SK-N-DZ (cell line): ENCODE data around the gene SEC31A. TPM values are rescaled to one million over a fixed set of nuclear protein-coding genes. Genes with fewer than 3 reads are reported as not detected.
"Not testable (repeated sequence)": the region's sequence is repeated elsewhere in the genome, so short reads cannot be mapped to it uniquely, and the experiment has no call there.

Experiments used
- DNase-seq: peaks from one replicate; pipeline ENCODE4 v3.0.0-alpha.2; 2015; ENCODE audit warnings: low spot score
- polyA plus RNA-seq, 2 experiments: library from polyadenylated mRNA; depleted of rRNA; stranded (reverse); fragments of >200 nt; gene quantifications; 2 replicates each; pipeline ENCODE4 v1.2.3, GENCODE V29; 2014

Gene SEC31A, protein sequence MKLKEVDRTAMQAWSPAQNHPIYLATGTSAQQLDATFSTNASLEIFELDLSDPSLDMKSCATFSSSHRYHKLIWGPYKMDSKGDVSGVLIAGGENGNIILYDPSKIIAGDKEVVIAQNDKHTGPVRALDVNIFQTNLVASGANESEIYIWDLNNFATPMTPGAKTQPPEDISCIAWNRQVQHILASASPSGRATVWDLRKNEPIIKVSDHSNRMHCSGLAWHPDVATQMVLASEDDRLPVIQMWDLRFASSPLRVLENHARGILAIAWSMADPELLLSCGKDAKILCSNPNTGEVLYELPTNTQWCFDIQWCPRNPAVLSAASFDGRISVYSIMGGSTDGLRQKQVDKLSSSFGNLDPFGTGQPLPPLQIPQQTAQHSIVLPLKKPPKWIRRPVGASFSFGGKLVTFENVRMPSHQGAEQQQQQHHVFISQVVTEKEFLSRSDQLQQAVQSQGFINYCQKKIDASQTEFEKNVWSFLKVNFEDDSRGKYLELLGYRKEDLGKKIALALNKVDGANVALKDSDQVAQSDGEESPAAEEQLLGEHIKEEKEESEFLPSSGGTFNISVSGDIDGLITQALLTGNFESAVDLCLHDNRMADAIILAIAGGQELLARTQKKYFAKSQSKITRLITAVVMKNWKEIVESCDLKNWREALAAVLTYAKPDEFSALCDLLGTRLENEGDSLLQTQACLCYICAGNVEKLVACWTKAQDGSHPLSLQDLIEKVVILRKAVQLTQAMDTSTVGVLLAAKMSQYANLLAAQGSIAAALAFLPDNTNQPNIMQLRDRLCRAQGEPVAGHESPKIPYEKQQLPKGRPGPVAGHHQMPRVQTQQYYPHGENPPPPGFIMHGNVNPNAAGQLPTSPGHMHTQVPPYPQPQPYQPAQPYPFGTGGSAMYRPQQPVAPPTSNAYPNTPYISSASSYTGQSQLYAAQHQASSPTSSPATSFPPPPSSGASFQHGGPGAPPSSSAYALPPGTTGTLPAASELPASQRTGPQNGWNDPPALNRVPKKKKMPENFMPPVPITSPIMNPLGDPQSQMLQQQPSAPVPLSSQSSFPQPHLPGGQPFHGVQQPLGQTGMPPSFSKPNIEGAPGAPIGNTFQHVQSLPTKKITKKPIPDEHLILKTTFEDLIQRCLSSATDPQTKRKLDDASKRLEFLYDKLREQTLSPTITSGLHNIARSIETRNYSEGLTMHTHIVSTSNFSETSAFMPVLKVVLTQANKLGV
- polyA plus RNA-seq (2014; cell fraction: cytosol; rRNA removed), result 66.9 and 98.7 TPM in 2 replicates
- polyA plus RNA-seq (2014; cell fraction: nucleus; rRNA removed), result 76.5 and 121 TPM in 2 replicates

DNA sequence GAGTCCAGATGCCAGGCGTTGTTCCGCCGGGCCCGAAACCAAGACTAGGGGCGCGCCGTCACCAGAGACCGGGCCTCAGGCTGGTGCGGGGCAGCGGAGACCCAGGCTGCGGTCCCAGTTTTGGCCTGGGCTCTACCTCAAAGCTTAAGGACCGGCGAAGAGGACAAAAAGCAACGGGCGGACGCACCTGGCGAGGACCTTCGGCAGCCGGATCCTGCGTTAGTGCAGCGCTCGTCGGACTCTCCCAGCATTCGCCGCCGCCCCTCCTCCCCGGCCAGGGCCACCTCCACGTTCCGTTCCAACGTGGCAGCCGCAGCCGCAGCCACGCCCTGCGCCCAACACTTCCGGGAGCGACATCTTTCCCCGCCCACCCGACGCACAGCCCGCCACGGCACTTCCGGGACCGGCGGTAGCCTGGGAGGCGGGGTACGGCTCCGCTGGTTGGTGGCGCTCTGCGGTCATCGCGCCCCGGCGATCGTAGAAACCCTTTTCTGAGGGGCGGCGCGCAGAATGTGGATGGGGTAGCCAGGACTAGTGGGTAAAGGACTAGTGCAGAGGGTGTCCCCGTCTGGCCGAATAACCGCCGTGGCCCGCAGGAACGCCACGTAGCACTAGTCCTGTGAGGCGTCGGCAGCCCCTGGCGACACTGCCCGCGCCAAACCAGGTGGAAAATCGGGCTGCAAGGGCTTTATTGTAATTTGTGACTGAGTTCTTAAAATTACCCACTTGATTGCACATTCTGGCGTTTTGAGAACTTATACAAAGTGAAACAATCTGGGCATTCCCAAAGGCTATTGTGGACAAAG is at the start of gene SEC31A:
Gene SEC31A (minus strand): TSS at position 253 of the 806 bp plus-strand sequence. CDS start 9,217 bp downstream, outside the sequence.
- DNase-seq, result peak; percentile 91

DNA sequence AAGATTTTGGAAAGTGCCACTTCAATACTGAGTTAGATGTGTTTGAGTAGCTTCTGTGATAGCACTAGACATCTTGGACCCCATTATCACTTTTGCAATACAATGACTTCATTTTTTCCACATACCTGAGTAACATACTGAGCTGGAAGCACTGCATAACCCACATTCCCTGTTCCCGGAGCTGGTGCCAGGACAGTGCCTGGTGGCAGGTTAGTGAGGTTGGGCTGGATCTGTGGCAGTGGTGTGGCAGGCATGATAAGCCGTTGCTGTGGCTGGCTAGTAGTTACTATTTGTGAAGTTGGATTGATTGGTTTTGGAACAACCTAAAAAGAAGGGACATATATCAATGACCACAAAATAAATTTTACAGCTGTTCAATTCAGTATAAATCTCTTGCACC is 48.5 kb upstream of the SEC31A start:
- no peak for DNase-seq

DNA sequence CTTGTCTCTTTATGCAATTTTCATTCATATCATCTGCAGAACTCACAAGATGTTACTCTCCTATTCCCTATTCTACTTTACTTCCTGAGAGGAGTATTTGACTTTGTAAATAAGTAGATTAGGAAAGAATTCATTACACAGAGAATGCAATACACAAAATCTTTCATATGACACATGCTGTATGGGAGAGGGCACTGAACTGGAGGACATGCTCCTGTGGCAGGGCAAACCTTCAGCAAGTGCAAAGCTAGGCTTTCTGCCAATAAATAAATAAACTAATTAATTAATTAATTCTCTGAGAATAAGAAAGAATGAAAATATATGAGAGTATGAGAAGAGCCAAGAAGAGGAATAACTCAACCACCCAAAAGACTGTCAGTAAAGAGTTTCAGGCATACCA is 43.5 kb upstream of the SEC31A start:
- no peak for DNase-seq

DNA sequence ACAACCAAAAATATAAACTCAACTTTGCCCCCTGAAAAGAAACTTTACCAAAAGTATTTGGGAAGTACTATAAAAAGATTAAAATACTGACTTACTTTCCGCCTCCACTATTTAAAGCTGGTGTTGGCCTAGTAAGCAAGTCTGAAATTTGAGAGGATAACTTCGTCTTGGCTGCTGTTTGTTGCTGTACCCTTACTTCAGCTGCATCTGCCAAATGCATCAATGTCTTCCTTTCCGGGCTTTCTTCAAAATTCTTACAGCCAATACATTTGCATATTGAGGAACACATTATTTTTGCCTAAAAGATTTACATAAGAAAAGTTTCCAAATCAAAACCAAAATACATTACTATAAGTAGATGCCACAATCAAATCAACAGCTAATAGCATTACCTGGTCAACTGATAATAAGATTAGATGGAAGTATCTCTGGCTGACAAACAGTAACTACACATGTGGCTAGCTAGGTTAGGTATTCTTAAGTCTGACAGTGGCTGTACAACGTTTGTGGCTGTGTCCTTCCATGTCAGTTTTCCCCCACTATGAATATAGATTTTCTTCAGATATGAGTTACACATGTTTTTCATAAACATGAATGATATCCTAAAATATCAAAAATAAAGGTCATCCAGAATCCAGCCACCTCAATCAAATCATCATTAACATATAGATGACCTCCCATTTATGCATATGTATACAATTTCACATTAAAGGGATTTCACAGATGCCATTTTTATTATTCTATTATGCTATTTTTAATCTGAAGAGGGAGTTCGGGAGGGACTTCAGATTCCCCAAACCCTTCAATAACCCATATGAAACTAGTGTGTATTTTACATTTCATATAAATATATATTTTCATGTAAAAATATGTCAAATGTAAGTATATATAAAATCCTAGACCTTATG is 40.1 kb upstream of the SEC31A start:
- DNase-seq, result no peak

DNA sequence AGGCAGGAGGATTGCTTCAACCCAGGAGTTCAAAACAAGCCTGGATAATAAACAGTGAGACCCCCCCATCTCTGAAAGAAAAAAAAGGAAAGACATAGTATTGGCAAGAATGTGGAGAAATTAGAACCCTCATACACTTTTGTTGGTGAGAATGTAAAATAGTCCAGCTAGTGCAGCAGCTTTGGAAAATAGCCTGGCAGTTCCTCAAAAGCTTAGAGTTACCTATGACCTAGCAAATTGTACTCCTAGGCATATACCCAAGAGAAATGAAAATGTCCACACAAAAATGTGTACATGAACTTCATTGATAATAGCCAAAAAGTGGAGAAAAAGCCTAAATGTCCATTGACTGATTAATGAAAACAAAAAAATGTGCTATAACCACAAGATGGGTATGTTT is 30.8 kb upstream of the SEC31A start:
- no peak for DNase-seq

DNA sequence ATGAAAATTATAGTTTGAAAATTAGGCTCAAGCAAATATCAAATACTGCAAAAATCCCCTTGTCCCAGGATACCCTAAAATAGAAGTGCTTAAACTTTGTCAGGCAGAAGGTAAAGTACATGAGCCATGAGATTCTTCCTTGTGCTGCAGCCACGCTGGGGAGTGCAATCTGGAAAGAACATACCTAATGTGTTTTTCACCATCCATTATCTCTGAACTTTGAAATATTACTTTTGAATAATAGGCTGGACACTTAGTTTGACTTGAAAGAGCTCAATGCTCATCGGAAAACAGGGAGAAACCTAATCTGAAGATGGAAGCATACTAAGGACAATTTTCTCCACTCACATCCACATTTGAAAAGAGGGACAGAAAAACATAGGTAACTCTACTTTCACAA is 28.4 kb upstream of the SEC31A start:
- no peak for DNase-seq

DNA sequence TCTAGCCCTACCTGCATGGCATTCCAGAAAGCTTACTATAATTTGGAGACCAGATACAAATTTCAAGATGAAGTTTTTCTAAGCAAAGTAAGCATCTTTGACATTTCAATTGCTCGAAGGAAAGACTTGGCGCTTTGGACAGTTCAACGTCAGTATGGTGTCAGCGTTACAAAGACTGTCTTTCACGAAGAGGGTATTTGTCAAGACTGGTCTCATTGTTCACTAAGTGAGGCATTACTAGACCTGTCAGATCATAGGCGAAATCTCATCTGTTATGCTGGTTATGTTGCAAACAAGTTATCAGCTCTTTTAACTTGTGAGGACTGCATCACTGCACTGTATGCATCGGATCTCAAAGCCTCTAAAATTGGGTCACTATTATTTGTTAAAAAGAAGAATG is 27.1 kb upstream of the SEC31A start:
- no peak for DNase-seq

DNA sequence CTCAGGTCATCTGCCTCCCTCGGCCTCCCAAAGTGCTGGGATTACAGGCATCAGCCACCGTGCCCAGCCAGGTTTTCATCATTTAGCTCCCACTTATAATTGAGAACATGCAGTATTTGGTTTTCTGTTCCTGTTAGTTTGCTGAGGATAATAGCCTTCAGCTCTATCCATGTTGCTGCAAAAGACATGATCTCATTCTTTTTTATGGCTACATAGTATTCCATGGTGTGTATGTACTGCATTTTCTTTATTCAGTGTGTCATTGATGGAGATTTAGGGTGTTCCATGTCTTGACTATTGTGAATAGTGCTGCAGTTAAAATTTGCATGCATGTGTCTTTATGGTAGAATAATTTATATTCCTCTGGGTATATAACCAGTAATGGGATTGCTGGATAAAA is 23.0 kb upstream of the SEC31A start:
- DNase-seq, result not testable (repeated sequence)

DNA sequence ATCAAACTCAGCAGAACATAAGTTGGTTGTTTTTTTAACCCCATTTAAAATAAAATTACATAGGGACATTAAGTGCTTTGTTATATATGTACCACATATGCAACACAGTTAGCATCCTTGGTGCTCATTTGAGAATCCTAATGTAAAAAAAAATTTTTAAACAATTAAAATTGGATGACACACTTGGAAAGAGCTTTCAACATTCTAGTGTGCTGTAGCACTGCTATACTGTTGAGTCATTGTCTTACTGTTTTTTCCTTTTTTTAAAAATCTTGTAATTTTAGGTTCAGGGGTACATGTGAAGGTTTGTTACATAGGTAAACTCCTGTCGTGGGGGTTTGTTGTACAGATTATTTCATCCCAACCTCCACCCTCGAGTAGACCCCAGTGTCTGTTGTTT is 22.4 kb upstream of the SEC31A start:
- DNase-seq, result no peak

DNA sequence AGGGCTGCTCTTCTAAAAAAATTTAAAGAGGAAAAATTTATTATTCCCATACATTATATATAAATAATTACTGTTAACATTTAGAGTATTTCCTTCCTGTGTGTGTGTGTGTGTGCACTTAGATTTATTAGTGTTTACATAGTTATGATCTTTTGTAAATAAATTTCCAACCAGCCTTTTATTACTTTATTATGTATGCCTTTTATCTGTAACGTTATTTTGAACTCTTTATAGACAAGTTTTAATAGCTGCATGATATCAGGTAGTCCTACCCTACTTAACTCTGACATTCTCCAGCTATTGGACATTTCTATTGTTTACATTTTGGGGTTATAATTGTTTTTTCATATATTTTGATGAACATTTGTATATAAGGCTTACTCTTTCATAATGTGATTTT is 18.4 kb upstream of the SEC31A start:
- DNase-seq, result no peak

DNA sequence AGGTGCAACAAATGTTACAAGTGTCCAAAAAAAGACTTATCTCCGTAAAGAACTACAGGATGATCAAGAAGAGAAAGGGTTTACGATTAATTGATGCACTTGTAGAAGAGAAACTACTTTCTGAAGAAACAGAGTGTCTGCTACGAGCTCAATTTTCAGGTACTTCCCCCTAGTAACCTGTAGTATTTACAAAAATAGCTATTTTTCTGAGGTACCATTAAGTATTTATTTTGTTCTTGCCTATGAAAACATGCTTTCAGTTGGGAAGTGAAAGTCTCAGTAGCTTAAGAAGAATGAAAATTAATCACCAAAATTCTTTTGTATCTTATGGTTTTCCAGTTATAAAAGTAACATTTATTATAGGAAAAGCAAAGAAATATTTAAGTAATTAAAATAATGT is 15.5 kb upstream of the SEC31A start:
- DNase-seq, result no peak

DNA sequence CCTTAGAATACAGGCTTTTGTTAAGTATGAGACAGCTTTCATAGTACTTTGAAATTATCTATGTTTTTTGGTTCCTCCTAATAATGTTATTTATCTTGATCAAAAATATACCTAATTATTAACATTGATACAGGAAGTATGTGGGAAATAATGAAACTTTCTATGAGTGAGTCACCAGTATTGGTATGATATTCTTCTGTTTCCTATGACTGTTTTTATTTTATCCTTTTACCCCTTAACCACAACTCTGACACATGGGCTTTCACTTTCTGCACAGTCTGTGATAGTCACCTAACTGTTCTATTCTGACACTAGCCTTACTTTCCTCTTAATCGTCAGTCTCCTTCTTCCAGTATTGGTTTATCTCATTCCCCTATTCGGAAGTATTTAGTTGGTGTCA is 14.3 kb upstream of the SEC31A start:
- no peak for DNase-seq

DNA sequence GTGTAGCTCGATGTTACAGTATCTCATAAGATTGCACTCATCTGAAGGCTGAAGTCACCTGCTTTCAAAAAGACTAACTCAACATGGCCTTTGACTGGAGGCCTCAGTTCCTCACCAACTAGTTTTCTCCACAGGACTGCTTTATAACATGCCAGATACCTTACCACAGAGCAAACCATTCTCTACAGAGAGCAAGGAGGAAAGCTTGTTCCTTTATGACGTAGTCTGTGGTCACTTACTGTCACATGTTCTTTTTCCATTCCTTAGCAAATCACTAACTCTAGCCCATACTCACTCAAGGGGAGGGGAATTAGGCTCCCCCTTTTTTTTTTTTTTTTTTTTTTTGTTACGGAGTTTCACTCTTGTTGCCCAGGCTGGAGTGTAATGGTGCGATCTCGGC is 12.8 kb upstream of the SEC31A start:
- DNase-seq, result no peak

DNA sequence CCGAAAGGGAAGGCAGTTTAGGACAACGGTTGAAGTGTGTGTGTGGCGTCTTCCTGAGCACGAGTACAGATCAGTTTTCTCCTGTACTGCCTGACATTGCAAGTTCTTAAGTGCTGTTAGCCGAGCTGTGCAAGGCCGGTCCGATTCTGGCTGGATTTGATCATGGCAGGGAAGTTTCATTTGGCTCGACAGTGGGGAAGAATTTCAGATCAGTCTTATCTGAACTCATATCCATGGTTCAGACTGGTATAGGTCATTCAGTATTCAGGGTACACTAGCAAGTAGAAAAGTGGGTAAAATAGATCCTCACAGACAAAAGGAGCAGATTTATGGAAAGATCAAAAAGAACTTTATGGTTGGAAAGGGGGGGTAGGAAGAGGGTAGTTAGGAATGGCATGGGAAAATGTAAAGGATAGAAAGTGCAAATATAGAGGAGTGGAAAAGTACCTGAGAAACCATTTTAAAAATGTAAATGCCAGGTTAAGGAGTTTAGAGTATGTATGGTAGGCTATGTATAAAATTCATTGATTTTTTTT is 10.3 kb upstream of the SEC31A start:
- DNase-seq, result no peak

DNA sequence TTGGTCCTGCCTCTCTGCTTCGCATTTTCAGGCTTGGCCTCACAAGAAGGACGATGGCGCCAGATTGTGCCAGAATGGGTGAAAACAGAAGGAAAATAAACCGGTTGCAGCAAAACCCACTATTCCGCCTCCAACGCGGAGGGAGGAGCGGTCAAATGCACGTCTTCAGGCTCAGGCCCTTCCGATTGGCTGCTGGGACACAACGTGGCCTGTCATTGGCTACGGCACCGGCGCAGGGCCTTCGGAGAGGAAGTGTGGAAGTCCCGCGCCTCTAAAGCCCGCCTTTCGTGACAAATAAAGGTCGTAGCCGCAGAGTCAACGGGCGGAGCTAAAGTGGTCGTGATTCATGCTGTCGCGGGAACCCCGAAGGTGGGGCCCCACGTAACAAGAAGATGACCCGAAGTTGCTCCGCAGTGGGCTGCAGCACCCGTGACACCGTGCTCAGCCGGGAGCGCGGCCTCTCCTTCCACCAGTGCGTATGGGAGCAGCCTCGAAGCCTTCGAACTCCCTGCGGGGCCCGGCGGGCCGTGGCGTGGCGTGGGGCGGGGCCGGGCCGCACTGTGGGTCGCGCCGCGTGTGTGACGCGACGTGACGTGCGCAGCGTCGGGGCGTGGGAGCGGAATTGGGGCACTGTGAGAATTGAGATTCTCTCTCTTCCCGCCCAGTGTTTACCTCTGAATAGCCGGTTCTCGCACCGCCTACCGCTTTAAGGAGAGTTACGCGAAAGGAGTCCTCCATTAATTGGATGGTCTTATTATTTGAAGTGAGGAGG is 9.6 kb upstream of the SEC31A start, which contains the start of gene THAP9:
Gene THAP9 (plus strand): TSS at position 325 of the 772 bp plus-strand sequence. CDS start 68 bp downstream, at position 393.
- peak; percentile 99 for DNase-seq

DNA sequence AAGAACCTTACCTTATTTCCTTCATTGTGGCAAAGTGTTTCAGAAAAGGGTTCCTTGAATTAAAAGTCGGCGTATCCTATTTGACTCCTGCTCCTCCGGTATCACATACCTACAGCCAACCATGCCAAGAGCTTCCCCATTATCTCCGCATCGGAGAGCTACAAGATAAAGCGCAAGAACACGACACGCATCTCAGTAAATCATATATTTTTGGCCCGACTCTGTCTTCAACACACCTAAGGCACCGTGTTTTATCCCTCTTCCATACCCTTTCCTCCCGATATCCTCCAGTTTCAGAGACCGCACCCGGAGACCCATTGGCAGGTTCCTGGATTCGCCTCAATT is 9.1 kb upstream of the SEC31A start:
- DNase-seq, result no peak

DNA sequence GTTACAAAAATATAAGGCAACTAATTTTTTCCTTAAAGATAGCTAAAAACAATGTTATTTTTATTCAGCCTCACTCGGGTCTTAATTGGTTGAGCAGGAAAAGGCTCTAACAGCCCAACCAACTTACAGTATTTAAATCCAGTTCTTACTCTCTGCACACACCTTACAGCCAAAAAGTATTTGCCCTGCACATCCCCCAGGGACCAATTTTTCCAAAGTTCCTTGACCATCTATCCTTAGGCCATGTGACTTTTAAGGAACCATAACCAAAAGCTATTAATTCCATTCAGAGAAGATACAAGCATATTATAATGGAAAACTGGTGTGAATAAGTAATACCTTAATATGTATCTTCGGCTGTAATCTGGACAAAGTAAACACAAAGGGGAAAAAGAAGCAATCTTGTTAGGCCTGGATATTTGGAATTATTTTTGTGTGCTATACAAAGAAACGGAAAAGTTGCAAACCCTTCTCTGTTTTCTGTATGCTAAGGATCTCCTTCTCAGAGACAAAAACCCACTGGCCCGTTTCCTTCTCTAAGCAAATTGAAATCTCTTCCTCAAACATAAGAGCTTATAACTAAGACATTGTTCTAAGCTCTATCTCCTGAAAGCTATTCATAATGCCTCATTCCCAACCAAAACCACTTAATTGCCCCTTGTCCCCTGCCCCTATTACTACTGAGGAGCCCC is 8.6 kb upstream of the SEC31A start:
- DNase-seq, result no peak
